Activated CD4-positive, alpha-beta T cell treated with anti-CD3 and anti-CD28 coated beads, Interleukin-2, amount 50 U/mL, for 48 hours (primary cell): ENCODE results near the gene C12orf57.
A peak's percentile ranks its signal among the peaks of the same experiment; 100 is the strongest.

Experiments
- DNase-seq, 2 experiments: peaks; one replicate each; pipeline ENCODE4 v3.0.0-alpha.2; 2020

Gene C12orf57

GRCh38 chr12:6938353-6939190 lies 5.2 kb upstream of the C12orf57 start:
- DNase-seq = peak in 1 of 2 experiments; percentile 8

- no peak for DNase-seq
These were observed 4.7 kb upstream of the C12orf57 start for GRCh38 chr12:6939191-6939540.

- DNase-seq = no peak
These were observed 2.6 kb upstream of the C12orf57 start for GRCh38 chr12:6941267-6941666.

GRCh38 chr12:6941782-6942181 lies 2.0 kb upstream of the C12orf57 start:
- no peak for DNase-seq

GRCh38 chr12:6942331-6942665 lies 1.5 kb upstream of the C12orf57 start:
- no peak for DNase-seq

GRCh38 chr12:6943389-6943721 lies 467 bp upstream of the C12orf57 start:
- DNase-seq = peak; percentile 69 to 79

- DNase-seq = peak; percentile 89 to 92
These were observed 762 bp downstream of the C12orf57 start for GRCh38 chr12:6944381-6945186.

GRCh38 chr12:6945613-6946012 lies 1.8 kb downstream of the C12orf57 start:
- DNase-seq = peak in 1 of 2 experiments; percentile 21

GRCh38 chr12:6946033-6946919 lies 2.5 kb downstream of the C12orf57 start:
- peak; percentile 81 to 86 for DNase-seq

GRCh38 chr12:6946920-6947374 lies 3.1 kb downstream of the C12orf57 start:
- no peak for DNase-seq

GRCh38 chr12:6947615-6948014 lies 3.8 kb downstream of the C12orf57 start:
- no peak for DNase-seq

- DNase-seq = peak in 1 of 2 experiments; percentile 45
These were observed 5.2 kb downstream of the C12orf57 start for GRCh38 chr12:6948873-6949594.

GRCh38 chr12:6950401-6950801 lies 6.6 kb downstream of the C12orf57 start:
- DNase-seq = peak in 1 of 2 experiments; percentile 58

- DNase-seq = peak; percentile 68 to 75
These were observed 7.2 kb downstream of the C12orf57 start, which contains the start of gene PTPN6 for GRCh38 chr12:6950811-6951540. TSS of gene PTPN6 (plus strand) at chr12:6951356. CDS start at chr12:6951513, 157 bp downstream.

- DNase-seq = peak in 1 of 2 experiments; percentile 44
These were observed 7.8 kb downstream of the C12orf57 start for GRCh38 chr12:6951551-6952120.

GRCh38 chr12:6952121-6952862 lies 8.5 kb downstream of the C12orf57 start:
- DNase-seq = peak in 1 of 2 experiments; percentile 53

- no peak for DNase-seq
These were observed 9.1 kb downstream of the C12orf57 start for GRCh38 chr12:6952863-6953441.

- peak; percentile 82 to 87 for DNase-seq
These were observed 9.9 kb downstream of the C12orf57 start for GRCh38 chr12:6953442-6954315.
